Astrocyte of the cerebellum (primary cell): ENCODE results near the gene MRTFA.

Experiments used
- DNase-seq: peaks from one replicate; pipeline ENCODE4 v3.0.0-alpha.2; 2011; ENCODE audit warnings: low read depth
- H3K4me3 ChIP-seq: 2 replicates; pipeline ENCODE4 v1.5.1; 2011; ENCODE audit warnings: mild to moderate bottlenecking, low read depth, low read length, moderate library complexity
- CTCF ChIP-seq: IDR thresholded peaks from 2 replicates; pipeline ENCODE4 v1.5.1; 2012; ENCODE audit warnings: low read length, low read depth, moderate library complexity, mild to moderate bottlenecking; ENCODE audit errors: missing control alignments
- in situ Hi-C: cut with HindIII; loops from 2 replicates; pipeline ENCODE4 v1.10.0; 2017; ENCODE audit warnings: low sequenced_read_pairs

MRTFA gene

GRCh38 chr22:40364431-40364830, 272.1 kb downstream of the MRTFA start:
- TF ChIP-seq CTCF = no peak
- in situ Hi-C loops = loop anchor here (10.0 kb wide), 1 partner anchor 70 kb away; no protein-coding TSS in a partner anchor
- DNase-seq = no peak
- H3K4me3 ChIP-seq = no peak overlapping the region

DNA sequence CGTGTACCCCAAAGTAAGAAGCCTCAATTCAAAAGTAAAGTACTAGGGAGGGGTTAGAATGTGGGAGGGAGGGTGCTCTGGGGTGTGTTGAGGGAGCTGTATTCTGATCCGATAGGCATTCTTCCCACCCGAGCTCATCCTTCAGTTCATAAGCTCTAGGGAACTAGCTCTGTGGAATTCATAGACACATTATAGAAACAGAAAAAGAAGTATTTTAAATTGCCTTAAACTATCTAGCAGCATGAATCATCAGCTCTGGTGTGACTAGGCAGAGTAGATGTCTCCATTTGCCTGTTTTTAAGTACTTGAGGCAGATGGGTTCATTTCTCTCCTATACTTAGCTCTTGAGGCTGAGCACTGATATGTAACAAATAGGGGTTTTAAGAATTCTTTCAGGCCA, 273.5 kb downstream of the MRTFA start:
- no peak for DNase-seq
- TF ChIP-seq CTCF = no peak
- H3K4me3 ChIP-seq = no peak overlapping the region
- in situ Hi-C loops = loop anchor here (10.0 kb wide), 1 partner anchor 72 kb away; no protein-coding TSS in a partner anchor

GRCh38 chr22:40361100-40361499, 275.4 kb downstream of the MRTFA start:
- DNase-seq = no peak
- no peak for TF ChIP-seq CTCF
- in situ Hi-C loops = loop anchor here (10.0 kb wide), 1 partner anchor 74 kb away; no protein-coding TSS in a partner anchor
- H3K4me3 ChIP-seq = no peak overlapping the region
